ENCODE data around the gene MIER2.

DNA sequence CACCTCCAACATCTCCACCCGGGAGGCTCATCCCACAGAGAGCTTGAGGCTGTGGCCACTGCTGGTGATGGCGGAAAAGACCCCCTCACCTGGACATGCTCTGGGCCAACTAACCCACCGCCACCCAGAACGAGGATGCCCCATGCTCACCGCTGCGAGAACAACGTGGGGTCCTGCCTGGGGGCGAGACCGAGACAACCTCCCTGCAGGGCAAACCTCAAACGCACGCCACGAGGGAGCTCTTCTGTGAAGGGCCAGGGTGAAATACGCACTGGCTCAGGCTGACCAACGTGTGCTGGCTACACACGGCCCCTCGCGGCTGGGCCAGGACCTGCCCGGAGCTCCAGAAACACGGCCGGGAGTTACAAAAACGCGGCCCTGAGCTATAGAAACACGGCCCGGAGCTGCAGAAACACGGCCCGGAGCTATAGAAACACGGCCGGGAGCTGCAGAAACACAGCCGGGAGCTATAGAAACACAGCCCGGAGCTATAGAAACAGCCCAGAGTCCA, 34.4 kb downstream of the MIER2 start:
- TF ChIP-seq, protein P1, sequence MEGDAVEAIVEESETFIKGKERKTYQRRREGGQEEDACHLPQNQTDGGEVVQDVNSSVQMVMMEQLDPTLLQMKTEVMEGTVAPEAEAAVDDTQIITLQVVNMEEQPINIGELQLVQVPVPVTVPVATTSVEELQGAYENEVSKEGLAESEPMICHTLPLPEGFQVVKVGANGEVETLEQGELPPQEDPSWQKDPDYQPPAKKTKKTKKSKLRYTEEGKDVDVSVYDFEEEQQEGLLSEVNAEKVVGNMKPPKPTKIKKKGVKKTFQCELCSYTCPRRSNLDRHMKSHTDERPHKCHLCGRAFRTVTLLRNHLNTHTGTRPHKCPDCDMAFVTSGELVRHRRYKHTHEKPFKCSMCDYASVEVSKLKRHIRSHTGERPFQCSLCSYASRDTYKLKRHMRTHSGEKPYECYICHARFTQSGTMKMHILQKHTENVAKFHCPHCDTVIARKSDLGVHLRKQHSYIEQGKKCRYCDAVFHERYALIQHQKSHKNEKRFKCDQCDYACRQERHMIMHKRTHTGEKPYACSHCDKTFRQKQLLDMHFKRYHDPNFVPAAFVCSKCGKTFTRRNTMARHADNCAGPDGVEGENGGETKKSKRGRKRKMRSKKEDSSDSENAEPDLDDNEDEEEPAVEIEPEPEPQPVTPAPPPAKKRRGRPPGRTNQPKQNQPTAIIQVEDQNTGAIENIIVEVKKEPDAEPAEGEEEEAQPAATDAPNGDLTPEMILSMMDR (IDR thresholded peaks at IDR 0.05; ENCODE audit: low read depth, low read length, poor library complexity, severe bottlenecking), result no peak
- TF ChIP-seq EZH2phosphoT487 (IDR thresholded peaks at IDR 0.05; ENCODE audit: borderline replicate concordance, low read length), result no peak
